Neuronal stem cell (in vitro differentiated cells): ENCODE results near the gene STYX.

Source experiments
- DNase-seq: peaks from one replicate; pipeline ENCODE4 v3.0.0-alpha.2; 2013; ENCODE audit warnings: low spot score
- H2AFZ ChIP-seq: one replicate; pipeline ENCODE4 v1.6.1; 2013; ENCODE audit warnings: mild to moderate bottlenecking, low read length, inconsistent platforms
- H2AK5ac ChIP-seq: 2 replicates; pipeline ENCODE4 v1.6.1; 2013; ENCODE audit warnings: low read depth, mild to moderate bottlenecking, inconsistent platforms, low read length, moderate library complexity, mixed read lengths
- H2BK120ac ChIP-seq: 2 replicates; pipeline ENCODE4 v1.6.1; 2013; ENCODE audit warnings: low read depth, mild to moderate bottlenecking, inconsistent platforms, low read length, moderate library complexity, mixed read lengths
- H2BK12ac ChIP-seq: one replicate; pipeline ENCODE4 v1.6.1; 2013; ENCODE audit warnings: low read length, inconsistent platforms
- H2BK15ac ChIP-seq: 2 replicates; pipeline ENCODE4 v1.6.1; 2013; ENCODE audit warnings: mild to moderate bottlenecking, low read length, inconsistent platforms, mixed read lengths
- H2BK5ac ChIP-seq: one replicate; pipeline ENCODE4 v1.6.1; 2013; ENCODE audit warnings: inconsistent platforms, mild to moderate bottlenecking, low read length, moderate library complexity
- H3K14ac ChIP-seq: one replicate; pipeline ENCODE4 v1.6.1; 2013; ENCODE audit warnings: low read length, inconsistent platforms
- H3K18ac ChIP-seq: 2 replicates; pipeline ENCODE4 v1.6.1; 2013; ENCODE audit warnings: low read length, inconsistent platforms
- H3K23ac ChIP-seq: 2 replicates; pipeline ENCODE4 v1.6.1; 2013; ENCODE audit warnings: low read depth, mild to moderate bottlenecking, mixed read lengths, low read length, inconsistent platforms; ENCODE audit not compliant: poor library complexity
- H3K27ac ChIP-seq: replicated peaks from 3 replicates; pipeline ENCODE4 v1.5.1; 2013; ENCODE audit warnings: low read length, inconsistent platforms
- H3K27me3 ChIP-seq, 3 experiments: 2 replicates each; pipeline ENCODE4 v1.6.1; 2013; ENCODE audit warnings: low read length in 3 of 3, mild to moderate bottlenecking in 2 of 3, inconsistent platforms in 1 of 3, low read depth in 1 of 3, mixed read lengths in 1 of 3, moderate library complexity in 1 of 3; ENCODE audit not compliant: control insufficient read depth in 3 of 3, insufficient read depth in 3 of 3
- H3K36me3 ChIP-seq, 2 donors: replicated peaks in 1 of 2; 2 replicates each; pipeline ENCODE4 v1.6.1; 2013; ENCODE audit warnings: low read length in 2 of 2; ENCODE audit not compliant: control insufficient read depth in 2 of 2, insufficient read depth in 2 of 2
- H3K4ac ChIP-seq: 2 replicates; pipeline ENCODE4 v1.6.1; 2013; ENCODE audit warnings: inconsistent platforms, mild to moderate bottlenecking, low read length, moderate library complexity
- H3K4me1 ChIP-seq, 2 donors: 1 replicate in 1 of 2; 2 replicates in 1 of 2; pipeline ENCODE4 v1.6.1; 2013; ENCODE audit warnings: low read length in 2 of 2, low read depth in 1 of 2; ENCODE audit not compliant: control insufficient read depth in 2 of 2, insufficient read depth in 1 of 2
- H3K4me2 ChIP-seq: one replicate; pipeline ENCODE4 v1.6.1; 2013; ENCODE audit warnings: mild to moderate bottlenecking, low read length, inconsistent platforms; ENCODE audit not compliant: insufficient read depth, poor library complexity, severe bottlenecking
- H3K4me3 ChIP-seq, 2 donors: 2 replicates each; pipeline ENCODE4 v1.5.1; 2013; ENCODE audit warnings: low read length in 2 of 2, mild to moderate bottlenecking in 2 of 2, inconsistent platforms in 1 of 2, moderate library complexity in 1 of 2
- H3K79me1 ChIP-seq: one replicate; pipeline ENCODE4 v1.6.1; 2013; ENCODE audit warnings: low read depth, mild to moderate bottlenecking, inconsistent platforms, low read length, moderate library complexity
- H3K9ac ChIP-seq: one replicate; pipeline ENCODE4 v1.6.1; 2013; ENCODE audit warnings: mild to moderate bottlenecking, low read depth, low read length, inconsistent platforms; ENCODE audit not compliant: poor library complexity
- H3K9me3 ChIP-seq, 2 donors: replicated peaks in 1 of 2; 2 replicates each; pipeline versions ENCODE3 to v1.6.1; 2013; ENCODE audit warnings: low read length in 2 of 2, mild to moderate bottlenecking in 2 of 2, inconsistent platforms in 1 of 2, low read depth in 1 of 2, mixed read lengths in 1 of 2, moderate library complexity in 1 of 2; ENCODE audit not compliant: control insufficient read depth in 2 of 2, insufficient read depth in 1 of 2
- H4K8ac ChIP-seq: one replicate; pipeline ENCODE4 v1.6.1; 2013; ENCODE audit warnings: low read depth, mild to moderate bottlenecking, inconsistent platforms, low read length, moderate library complexity
- H4K91ac ChIP-seq: one replicate; pipeline ENCODE4 v1.6.1; 2013; ENCODE audit warnings: low read length, low read depth, mild to moderate bottlenecking, inconsistent platforms; ENCODE audit not compliant: poor library complexity
- WGBS, 2 donors: extraction: QIAGEN DNeasy Blood & Tissue Kit; methylation state at CpG; one replicate each; pipeline ENCODE4 v1.1.7; 2013; ENCODE audit warnings: missing lambda C conversion rate in 2 of 2, mixed read lengths in 1 of 2; ENCODE audit not compliant: insufficient read length in 2 of 2, insufficient replicate concordance in 1 of 2; ENCODE audit errors: extremely low coverage in 2 of 2; 5-methylcytosine and 5-hydroxymethylcytosine counted together

The STYX gene

GRCh38 chr14:52791223-52792096 lies 61.5 kb downstream of the STYX start, which contains the start of gene GNPNAT1:
Gene GNPNAT1 (minus strand): TSS chr14:52791607. CDS start chr14:52784650, 6,957 bp downstream.
- H3K36me3 ChIP-seq = no peaks in the 10 kb centered on the region
- peak within 1 kb of the TSS; percentile 99 for H3K4me2 ChIP-seq
- peak; percentile 81 for DNase-seq
- no peak within 1 kb of the TSS for H3K4ac ChIP-seq
- H3K27ac ChIP-seq = peak within 1 kb of the TSS; percentile 83
- H3K14ac ChIP-seq = peak within 1 kb of the TSS; percentile 89
- H3K4me3 ChIP-seq = peak within 1 kb of the TSS; percentile 63 to 95
- H2BK15ac ChIP-seq = peak within 1 kb of the TSS; percentile 99
- H3K9me3 ChIP-seq = no peaks in the 10 kb centered on the region
- H3K9ac ChIP-seq = peak within 1 kb of the TSS; percentile 92
- no peak within 1 kb of the TSS for H4K91ac ChIP-seq
- peak within 1 kb of the TSS; percentile 81 for H2BK120ac ChIP-seq
- no peak within 1 kb of the TSS for H2BK12ac ChIP-seq
- no peaks in the 10 kb centered on the region for H3K27me3 ChIP-seq
- H3K18ac ChIP-seq = peak within 1 kb of the TSS; percentile 96
- H2BK5ac ChIP-seq = peak within 1 kb of the TSS; percentile 82
- H3K23ac ChIP-seq = peak within 1 kb of the TSS; percentile 99
- peaks cover 2 to 5% of the 10 kb centered on the region in 2 donors for H3K4me1 ChIP-seq
- peak within 1 kb of the TSS; percentile 97 for H2AFZ ChIP-seq
- peak within 1 kb of the TSS; percentile 92 for H4K8ac ChIP-seq
- WGBS, 2 donors = no CpG with 5 or more reads among the region's 74 CpGs
- H3K79me1 ChIP-seq = no peaks in the 10 kb centered on the region
- peak within 1 kb of the TSS; percentile 61 for H2AK5ac ChIP-seq

- Histone ChIP-seq H2AFZ (peak overlapping the region; percentile 83), H3K4me3 (peak overlapping the region; percentile 63 to 72), H2BK12ac (no peak overlapping the region), H3K4me1 (peaks cover 2 to 5% of the 10 kb centered on the region in 2 donors), H3K79me1 (no peaks in the 10 kb centered on the region), H2BK120ac (no peak overlapping the region), H3K27me3 (no peaks in the 10 kb centered on the region), H4K91ac (no peak overlapping the region), H3K9ac (no peak overlapping the region), H3K4me2 (peak overlapping the region; percentile 38), H2BK15ac (no peak overlapping the region), H3K18ac (no peak overlapping the region), H3K9me3 (no peaks in the 10 kb centered on the region), H3K27ac (peak overlapping the region; percentile 65), H3K14ac (no peak overlapping the region), H3K23ac (no peak overlapping the region), H3K36me3 (no peaks in the 10 kb centered on the region), H3K4ac (no peak overlapping the region), H2BK5ac (no peak overlapping the region), H2AK5ac (no peak overlapping the region), H4K8ac (no peak overlapping the region)
- no CpG with 5 or more reads among the region's 7 CpGs for WGBS, 2 donors
- DNase-seq = no peak
Measured at GRCh38 chr14:52792097-52792415, 62.1 kb downstream of the STYX start.

- no peaks in the 10 kb centered on the region for H3K36me3 ChIP-seq
- no peaks in the 10 kb centered on the region for H3K27me3 ChIP-seq
- no peak overlapping the region for H4K91ac ChIP-seq
- H2BK12ac ChIP-seq = no peak overlapping the region
- H2BK120ac ChIP-seq = no peak overlapping the region
- H3K23ac ChIP-seq = no peak overlapping the region
- H3K14ac ChIP-seq = no peak overlapping the region
- H3K18ac ChIP-seq = no peak overlapping the region
- H2AK5ac ChIP-seq = no peak overlapping the region
- no peak overlapping the region for H2BK15ac ChIP-seq
- H2AFZ ChIP-seq = no peak overlapping the region
- no peak overlapping the region for H3K4me3 ChIP-seq
- H3K9me3 ChIP-seq = no peaks in the 10 kb centered on the region
- H2BK5ac ChIP-seq = no peak overlapping the region
- H3K9ac ChIP-seq = no peak overlapping the region
- no peak overlapping the region for H3K4me2 ChIP-seq
- H3K27ac ChIP-seq = no peak overlapping the region
- DNase-seq = no peak
- H3K4ac ChIP-seq = no peak overlapping the region
- no peaks in the 10 kb centered on the region for H3K79me1 ChIP-seq
- H3K4me1 ChIP-seq = peaks cover 2 to 5% of the 10 kb centered on the region in 2 donors
- WGBS, 2 donors = no CpG with 5 or more reads among the region's 2 CpGs
- no peak overlapping the region for H4K8ac ChIP-seq
Measured at GRCh38 chr14:52793061-52793460, 63.1 kb downstream of the STYX start.

DNA sequence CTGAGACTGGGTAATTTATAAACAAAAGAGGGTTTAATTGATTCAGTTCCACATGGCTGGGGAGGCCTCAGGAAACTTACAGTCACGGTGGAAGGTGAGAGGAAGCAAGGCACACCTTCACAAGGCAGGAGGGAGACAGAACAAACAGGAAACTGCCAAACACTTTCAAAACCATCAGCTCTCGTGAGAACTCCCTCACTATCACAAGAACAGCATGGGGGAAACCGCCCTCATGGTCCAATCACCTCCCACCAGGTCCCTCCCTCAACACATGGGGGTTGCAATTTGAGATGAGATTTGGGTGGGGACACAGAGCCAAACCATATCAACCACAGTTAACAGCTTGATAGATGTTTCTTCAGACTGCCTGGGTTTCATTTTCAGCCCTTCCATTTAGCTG lies 67.7 kb downstream of the STYX start:
- Histone ChIP-seq H2BK15ac (no peak overlapping the region), H3K27ac (no peak overlapping the region), H2AFZ (no peak overlapping the region), H3K9me3 (no peaks in the 10 kb centered on the region), H3K18ac (no peak overlapping the region), H3K4ac (no peak overlapping the region), H2AK5ac (no peak overlapping the region), H3K79me1 (no peaks in the 10 kb centered on the region), H4K8ac (no peak overlapping the region), H4K91ac (no peak overlapping the region), H3K4me3 (no peak overlapping the region), H2BK120ac (no peak overlapping the region), H3K36me3 (no peaks in the 10 kb centered on the region), H3K4me1 (no peaks in the 10 kb centered on the region), H3K27me3 (no peaks in the 10 kb centered on the region), H3K4me2 (no peak overlapping the region), H2BK12ac (no peak overlapping the region), H3K23ac (no peak overlapping the region), H3K9ac (no peak overlapping the region), H2BK5ac (no peak overlapping the region), H3K14ac (no peak overlapping the region)
- DNase-seq = no peak
- WGBS, 2 donors = no CpG with 5 or more reads among the region's 3 CpGs
